Thoracic aorta (tissue), 2 donors: Measurements from ENCODE around the gene WDFY3. TPM values are rescaled to one million over a fixed set of nuclear protein-coding genes. Genes with fewer than 3 reads are reported as not detected.

Source experiments
- ATAC-seq: fragments of 150-250 bp; one replicate; pipeline ENCODE4 v1.8.0; 2017; ENCODE audit warnings: low read depth; ENCODE audit not compliant: insufficient number of reproducible peaks, low FRiP score
- DNase-seq: peaks from one replicate; pipeline ENCODE4 v3.0.0-alpha.2; 2020; ENCODE audit warnings: low spot score
- H3K27ac ChIP-seq, 2 donors: fragments of 200-600 bp; sonication (generic); 1 replicate in 1 of 2; 2 replicates in 1 of 2; pipeline ENCODE4 v1.5.1; 2016; ENCODE audit warnings: mild to moderate bottlenecking in 2 of 2, moderate library complexity in 2 of 2
- H3K27me3 ChIP-seq: fragments of 200-600 bp; sonication (generic); replicated peaks from 2 replicates; pipeline ENCODE4 v1.6.0; 2016; ENCODE audit warnings: mild to moderate bottlenecking; ENCODE audit not compliant: insufficient read depth
- H3K36me3 ChIP-seq: fragments of 200-600 bp; sonication (generic); one replicate; pipeline ENCODE4 v1.5.1; 2016
- H3K4me1 ChIP-seq, 2 donors: fragments of 200-600 bp; sonication (generic); 1 replicate in 1 of 2; 2 replicates in 1 of 2; pipeline versions ENCODE4 v1.5.1 to v1.6.0; 2016; ENCODE audit warnings: low read depth in 2 of 2, mild to moderate bottlenecking in 1 of 2; ENCODE audit not compliant: control insufficient read depth in 1 of 2
- H3K4me3 ChIP-seq: fragments of 200-600 bp; sonication (generic); 2 replicates; pipeline ENCODE4 v1.5.1; 2016; ENCODE audit warnings: mild to moderate bottlenecking
- H3K9me3 ChIP-seq: fragments of 200-600 bp; sonication (generic); 2 replicates; pipeline ENCODE4 v1.5.1; 2016
- CTCF ChIP-seq: fragments of 200-600 bp; sonication (generic); IDR thresholded peaks from one replicate; pipeline ENCODE4 v1.5.1; 2019; ENCODE audit warnings: antibody characterized with exemption
- total RNA-seq, 2 donors: library from RNA; depleted of rRNA; stranded (reverse); fragments of >200 nt; gene quantifications; one replicate each; pipeline versions ENCODE4 v1.1.0 to v1.2.3, GENCODE V29; 2016

The WDFY3 gene
- total RNA-seq, 2 donors from 2014 or later: 116 to 140 TPM

GRCh38 chr4:84691170-84691691, 275.3 kb downstream of the WDFY3 start:
- Histone ChIP-seq H3K36me3 (peaks cover 22% of the 10 kb centered on the region), H3K9me3 (no peaks in the 10 kb centered on the region), H3K27ac (no peak overlapping the region), H3K27me3 (no peaks in the 10 kb centered on the region), H3K4me3 (no peak overlapping the region), H3K4me1 (peaks cover 0 to 11% of the 10 kb centered on the region in 2 donors)
- DNase-seq (no peak), ATAC-seq (peak; percentile 63)
- TF ChIP-seq CTCF: no peak

- ATAC-seq (no peak), DNase-seq (no peak)
- no peak for TF ChIP-seq CTCF
- no peaks in the 10 kb centered on the region for H3K9me3 ChIP-seq
- H3K36me3 ChIP-seq: peaks cover 15% of the 10 kb centered on the region
- H3K27ac ChIP-seq: no peak overlapping the region
- H3K4me1 ChIP-seq: peaks cover 0 to 11% of the 10 kb centered on the region in 2 donors
- no peak overlapping the region for H3K4me3 ChIP-seq
- no peaks in the 10 kb centered on the region for H3K27me3 ChIP-seq
These were observed 276.0 kb downstream of the WDFY3 start for GRCh38 chr4:84690481-84690880.

GRCh38 chr4:84689197-84689596, 277.3 kb downstream of the WDFY3 start:
- TF ChIP-seq CTCF: no peak
- H3K36me3 ChIP-seq: peaks cover 13% of the 10 kb centered on the region
- H3K9me3 ChIP-seq: no peaks in the 10 kb centered on the region
- no peak overlapping the region for H3K27ac ChIP-seq
- H3K4me1 ChIP-seq: peaks cover 0 to 11% of the 10 kb centered on the region in 2 donors
- H3K4me3 ChIP-seq: no peak overlapping the region
- ATAC-seq (no peak), DNase-seq (no peak)
- no peaks in the 10 kb centered on the region for H3K27me3 ChIP-seq

GRCh38 chr4:84688605-84689004, 277.9 kb downstream of the WDFY3 start:
- no peaks in the 10 kb centered on the region for H3K9me3 ChIP-seq
- no peak overlapping the region for H3K27ac ChIP-seq
- H3K4me1 ChIP-seq: peaks cover 0 to 11% of the 10 kb centered on the region in 2 donors
- H3K27me3 ChIP-seq: no peaks in the 10 kb centered on the region
- ATAC-seq (no peak), DNase-seq (no peak)
- no peak overlapping the region for H3K4me3 ChIP-seq
- H3K36me3 ChIP-seq: peaks cover 13% of the 10 kb centered on the region
- TF ChIP-seq CTCF: no peak

GRCh38 chr4:84685105-84685504, 281.4 kb downstream of the WDFY3 start:
- peaks cover 19% of the 10 kb centered on the region for H3K36me3 ChIP-seq
- no peak for TF ChIP-seq CTCF
- no peaks in the 10 kb centered on the region for H3K9me3 ChIP-seq
- ATAC-seq (no peak), DNase-seq (no peak)
- H3K4me3 ChIP-seq: no peak overlapping the region
- H3K4me1 ChIP-seq: peaks cover 12 to 14% of the 10 kb centered on the region in 2 donors
- H3K27me3 ChIP-seq: no peaks in the 10 kb centered on the region
- H3K27ac ChIP-seq: peak overlapping the region in 1 of 2 donors; percentile 29
